GM19025 (cell line): ENCODE data around the gene SNX4.
"Not testable (repeated sequence)": the region's sequence is repeated elsewhere in the genome, so short reads cannot be mapped to it uniquely, and the experiment has no call there.

Experiments used
- ATAC-seq: cut with Tn5 transposase; IDR thresholded peaks from one replicate; pipeline ENCODE4 v1.9.1; 2021; ENCODE audit warnings: mild to moderate bottlenecking, low read depth, moderate library complexity; ENCODE audit not compliant: unreplicated experiment

The SNX4 gene

DNA sequence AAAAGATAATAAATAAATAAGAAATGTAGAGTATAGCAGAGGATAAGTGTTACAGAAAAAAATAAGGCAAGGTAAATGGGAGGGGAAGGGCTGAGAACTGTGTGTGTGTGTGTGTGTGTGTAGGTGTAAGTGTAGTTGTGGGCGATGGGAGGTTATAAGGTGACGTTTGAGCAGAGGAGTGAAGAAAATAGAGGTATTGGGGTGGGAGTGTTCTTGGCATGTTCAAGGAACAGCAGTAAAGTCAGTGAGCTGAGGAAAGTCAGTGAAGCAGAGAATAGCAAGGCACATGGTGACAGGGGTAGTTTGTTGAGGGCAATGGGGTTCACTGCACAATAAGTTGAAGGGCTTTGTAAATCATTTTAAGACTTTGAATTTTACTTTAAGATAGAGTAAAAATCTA, 113.9 kb downstream of the SNX4 start:
- ATAC-seq: no peak

DNA sequence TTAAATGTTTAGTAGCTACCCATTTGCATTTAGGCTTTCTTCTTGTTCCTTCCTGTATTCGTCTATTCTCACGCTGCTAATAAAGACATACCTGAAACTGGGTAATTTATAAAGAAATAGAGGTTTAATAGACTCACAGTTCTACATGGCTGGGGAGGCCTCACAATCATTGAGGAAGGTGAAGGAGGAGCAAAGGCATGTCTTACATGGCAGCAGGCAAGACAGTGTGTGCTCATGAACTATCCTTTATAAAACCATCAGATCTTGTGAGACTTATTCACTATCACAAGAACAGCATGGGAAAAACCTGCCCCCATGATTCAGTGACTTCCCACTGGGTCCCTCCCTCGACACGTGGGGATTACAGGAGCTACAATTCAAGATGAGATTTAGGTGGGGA, 114.5 kb downstream of the SNX4 start:
- not testable (repeated sequence) for ATAC-seq

DNA sequence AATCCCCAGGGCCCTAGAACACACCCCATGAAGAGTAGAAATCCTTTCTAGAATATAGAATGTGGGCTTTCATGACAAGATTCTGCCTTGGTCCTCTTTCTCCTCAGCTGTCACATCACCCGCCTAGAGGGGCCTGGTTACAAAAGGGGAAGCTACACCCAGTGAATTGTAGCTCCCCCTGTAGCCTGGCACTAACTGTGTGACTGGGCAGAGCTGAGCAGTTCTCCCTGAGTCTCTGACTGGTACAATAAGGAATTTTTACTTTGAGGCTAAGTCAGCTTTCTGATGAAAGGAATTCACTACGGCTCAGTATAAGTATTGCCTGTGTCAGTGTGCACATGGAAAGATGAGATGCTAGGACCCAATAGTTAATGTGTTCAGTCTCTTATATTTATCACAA, 116.2 kb downstream of the SNX4 start:
- no peak for ATAC-seq

DNA sequence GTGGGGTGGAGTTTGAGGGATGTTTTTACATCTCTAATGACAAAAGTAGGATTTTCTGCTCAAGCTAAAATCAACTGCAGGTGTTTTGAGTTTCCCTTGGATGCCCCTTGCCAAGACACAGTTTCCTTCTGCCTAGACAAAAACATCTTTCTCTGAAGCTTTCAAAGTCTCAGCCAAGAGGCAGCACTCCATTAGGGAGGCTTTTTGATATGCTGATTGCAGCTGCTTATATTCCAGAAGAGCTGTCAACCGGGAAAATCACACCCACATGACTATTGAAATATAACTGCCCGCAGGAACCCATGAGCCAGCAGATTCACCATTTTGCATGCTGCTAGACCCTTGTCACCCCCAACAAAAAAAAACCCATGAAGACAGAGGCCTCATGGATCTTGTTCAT, 117.4 kb downstream of the SNX4 start:
- no peak for ATAC-seq

DNA sequence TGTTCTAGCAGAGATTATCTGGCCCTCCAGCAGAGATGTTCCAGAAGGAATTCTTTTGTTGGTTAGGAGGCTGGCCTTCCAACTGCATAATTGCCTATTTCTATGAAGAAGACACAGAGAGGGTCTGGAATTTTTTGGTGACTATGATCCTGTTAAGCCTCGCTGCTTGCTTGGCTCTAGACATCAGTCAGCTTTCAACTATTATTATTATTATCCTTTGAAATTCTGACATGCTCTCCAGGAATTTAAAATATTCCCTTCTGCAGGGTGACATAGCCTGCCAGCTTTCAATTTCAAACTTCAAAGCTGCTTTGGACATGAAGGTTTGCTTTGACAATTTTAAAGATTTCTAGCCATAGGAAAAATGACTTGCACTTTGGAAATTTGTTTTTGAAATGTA, 118.6 kb downstream of the SNX4 start:
- ATAC-seq: no peak

DNA sequence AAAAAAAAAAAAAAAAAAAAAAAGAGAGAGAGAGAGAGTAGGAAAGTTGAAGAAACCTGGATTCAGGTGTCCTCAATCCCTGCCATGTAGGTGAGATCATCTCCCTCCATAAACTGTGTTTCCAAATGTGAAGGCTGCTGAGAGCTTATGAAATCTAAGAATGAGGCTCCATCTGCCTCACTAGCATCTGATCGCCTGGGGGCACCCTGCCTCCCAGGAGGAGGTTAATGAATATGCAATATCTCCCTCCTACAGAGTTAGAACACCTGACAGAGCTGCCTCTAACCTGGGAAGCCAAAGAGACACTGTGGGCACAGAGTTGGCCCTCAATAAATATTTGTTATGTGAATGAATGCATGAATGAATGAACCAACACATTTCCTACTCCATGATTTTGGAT, 121.0 kb downstream of the SNX4 start:
- ATAC-seq: no peak
